NCI-H82 treated with DMSO at 0.1 percent for 48 hours (cell line): ENCODE measurements around the gene PTP4A2.

ENCODE experiments used
- DNase-seq: peaks from one replicate; lab custom pipeline; 2025; ENCODE audit not compliant: unreplicated experiment; lab: John Stamatoyannopoulos, UW

Gene PTP4A2

GRCh38 chr1:31865728-31866449 lies 72.3 kb downstream of the PTP4A2 start:
- DNase-seq: no peak

DNA sequence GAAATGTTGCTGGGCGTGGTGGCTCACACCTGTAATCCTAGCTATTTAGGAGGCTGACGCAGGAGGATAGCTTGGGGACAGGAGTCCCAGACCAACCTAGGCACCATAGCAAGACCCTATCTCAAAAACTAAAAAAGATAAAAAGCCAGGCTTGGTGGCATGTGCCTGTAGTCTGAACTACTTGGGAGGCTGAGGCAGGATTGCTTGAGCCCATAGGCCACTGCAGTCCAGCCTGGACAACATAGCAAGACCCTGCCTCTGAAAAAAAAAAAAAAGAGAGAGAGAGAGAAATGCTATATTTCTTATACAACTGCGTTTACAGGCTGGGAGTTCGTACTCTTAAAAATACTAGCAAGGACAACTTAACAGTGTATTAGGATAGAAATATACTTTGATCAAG lies 76.1 kb downstream of the PTP4A2 start:
- no peak for DNase-seq

- no peak for DNase-seq
Observed at GRCh38 chr1:31861346-31861745, 76.8 kb downstream of the PTP4A2 start.

DNA sequence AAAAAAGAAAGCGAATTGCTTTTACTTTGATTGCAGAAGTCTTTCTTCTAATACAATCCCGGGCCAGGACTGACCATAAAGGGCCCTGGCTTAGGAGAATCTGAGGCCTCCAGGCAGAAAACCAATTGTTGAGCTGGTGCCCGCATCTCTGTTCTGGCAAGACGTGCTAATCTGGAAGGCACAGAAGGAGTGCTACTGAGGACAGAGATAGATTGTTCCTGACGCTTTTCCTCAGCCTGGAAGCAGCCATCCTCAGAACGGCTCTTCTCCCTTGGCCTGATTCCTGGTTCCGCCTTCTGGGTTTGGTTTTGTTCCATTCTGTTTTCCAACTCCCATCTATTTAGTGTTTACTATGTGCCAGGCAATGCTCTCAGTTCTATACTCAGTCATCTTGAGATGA lies 77.6 kb downstream of the PTP4A2 start:
- no peak for DNase-seq

GRCh38 chr1:31859719-31860118 lies 78.4 kb downstream of the PTP4A2 start:
- DNase-seq: no peak

- DNase-seq: no peak
Observed at GRCh38 chr1:31859044-31859443, 79.1 kb downstream of the PTP4A2 start.

DNA sequence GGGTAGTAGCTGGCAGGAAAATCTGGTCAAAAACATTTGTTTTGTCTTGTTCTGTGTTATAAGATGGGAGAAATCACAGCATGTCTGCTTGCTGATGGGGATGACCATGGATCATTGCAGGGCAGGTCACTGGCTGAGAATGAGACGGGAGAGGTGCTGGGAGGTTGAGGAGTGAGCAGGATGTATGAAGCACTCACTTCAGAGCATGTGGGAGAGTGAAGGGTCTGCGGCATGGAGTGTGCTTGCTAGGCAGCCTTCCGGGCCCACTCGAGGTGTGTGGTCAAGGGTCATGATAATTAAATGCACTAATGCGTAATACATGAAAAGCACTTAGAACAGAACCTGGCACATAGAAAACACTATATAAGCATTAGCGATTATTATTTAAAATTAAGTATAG lies 80.3 kb downstream of the PTP4A2 start:
- DNase-seq: no peak
